SU-DHL-6 (cell line): ENCODE data around the gene MIDN.

ENCODE experiments used
- CTCF ChIP-seq: fragments of 200-600 bp; sonication (generic); IDR thresholded peaks from one replicate; pipeline ENCODE4 v1.5.1; 2017; ENCODE audit warnings: antibody characterized with exemption, mild to moderate bottlenecking, low read length, moderate library complexity; ENCODE audit not compliant: insufficient read depth, poor library complexity, severe bottlenecking
- EZH2phosphoT487 ChIP-seq: fragments of 200-600 bp; sonication (generic), shearing (Covaris generic); conservative IDR thresholded peaks from 2 replicates; pipeline ENCODE4 v1.6.1; 2018; ENCODE audit warnings: mild to moderate bottlenecking, antibody characterized with exemption, low read length, moderate library complexity, mixed read lengths

GRCh38 chr19:1299801-1300200 is 51.4 kb downstream of the MIDN start:
- no peak for TF ChIP-seq CTCF
- TF ChIP-seq EZH2phosphoT487 = no peak
